ENCODE results near the gene COPG2. TPM values are rescaled to one million over a fixed set of nuclear protein-coding genes. Genes with fewer than 3 reads are reported as not detected.

The COPG2 gene
- total RNA-seq, 1 experiment from 2014 or later, result 77.7 TPM

GRCh38 chr7:130615583-130615982, 53.0 kb downstream of the COPG2 start:
- Histone ChIP-seq H3K23me2 (ENCODE audit: insufficient read length, low read depth, low read length, poor library complexity, severe bottlenecking) (no peaks in the 10 kb centered on the region), H2AFZ (ENCODE audit: low read length) (no peak overlapping the region), H2BK120ac (ENCODE audit: low read depth, low read length, poor library complexity, severe bottlenecking) (no peak overlapping the region), H4K8ac (replicated peaks; ENCODE audit: insufficient read length, low read depth, low read length) (no peak overlapping the region), H3K4ac (ENCODE audit: low read depth, low read length) (no peak overlapping the region), H2BK20ac (ENCODE audit: low read depth, low read length, poor library complexity, severe bottlenecking) (no peak overlapping the region), H3K27me3 (ENCODE audit: insufficient read depth, low read length) (no peaks in the 10 kb centered on the region), H3K4me1 (ENCODE audit: insufficient read depth, low read length) (no peaks in the 10 kb centered on the region), H3K23ac (ENCODE audit: insufficient read length, low read depth, low read length) (no peak overlapping the region), H3K18ac (ENCODE audit: insufficient read length, low read depth, low read length) (no peak overlapping the region), H3K9ac (ENCODE audit: extremely low read depth, insufficient read length, low read length) (no peak overlapping the region), H3K79me2 (ENCODE audit: insufficient read depth, low read length) (no peaks in the 10 kb centered on the region), H2BK12ac (ENCODE audit: insufficient read length, low read depth, low read length) (no peak overlapping the region), H3K4me2 (ENCODE audit: insufficient read depth, insufficient read length, low read length) (no peak overlapping the region), H4K91ac (ENCODE audit: insufficient read length, low read depth, low read length) (no peak overlapping the region), H3K27ac (ENCODE audit: insufficient read length, low read depth, low read length) (no peak overlapping the region), H2AK5ac (ENCODE audit: insufficient read length, low read length) (no peak overlapping the region), H3K14ac (ENCODE audit: insufficient read depth, low read length) (no peak overlapping the region), H4K5ac (ENCODE audit: insufficient read length, low read depth, low read length) (no peak overlapping the region), H3K56ac (ENCODE audit: insufficient read length, low read depth, low read length) (no peak overlapping the region), H2BK15ac (ENCODE audit: low read depth, low read length) (no peak overlapping the region), H3K9me3 (ENCODE audit: control insufficient read depth, low read depth, low read length) (no peaks in the 10 kb centered on the region), H3K79me1 (ENCODE audit: insufficient read depth, low read depth, low read length, poor library complexity, severe bottlenecking) (no peaks in the 10 kb centered on the region), H4K20me1 (ENCODE audit: control insufficient read depth, insufficient read depth, insufficient read length) (no peaks in the 10 kb centered on the region), H2BK5ac (ENCODE audit: insufficient read length, low read length) (no peak overlapping the region), H3T11ph (ENCODE audit: low read length) (no peak overlapping the region)
- no peaks in the 10 kb centered on the region; a peak in 2 of 5 replicates for H3K9me3 Mint-ChIP-seq
- WGBS (ENCODE audit: extremely low coverage, insufficient read length, low lambda C conversion rate), result no CpG with 5 or more reads among the region's 2 CpGs
- no peaks in the 10 kb centered on the region for H3K27me3 Mint-ChIP-seq (ENCODE audit: low read depth)
- no peak for TF ChIP-seq CTCF (conservative IDR thresholded peaks at IDR 0.05)
- H3K4me1 Mint-ChIP-seq, result no peaks in the 10 kb centered on the region
- 0 out of 7 replicates have a peak overlapping the region, but pooled peaks of 1 of the 3 experiments have one; percentile 20 for H3K27ac Mint-ChIP-seq
- H3K4me3 Mint-ChIP-seq, result no peak overlapping the region
- H3K36me3 Mint-ChIP-seq (ENCODE audit: insufficient read depth in 1 of 3, low read depth in 3 of 3), result peaks cover 33 to 73% (median 64%) of the 10 kb centered on the region in 3 experiments
- no peak for DNase-seq
